ENCODE data around the gene ZBTB20.

The ZBTB20 gene

GRCh38 chr3:114351123-114351821, 795.8 kb downstream of the ZBTB20 start:
- no peak overlapping the region for H3K4me3 ChIP-seq (ENCODE audit: low read depth, low read length)
- no peak for TF ChIP-seq CTCF (IDR thresholded peaks at IDR 0.05; ENCODE audit: low read depth, low read length, missing control alignments)
- DNase-seq (ENCODE audit: low read depth): no peak

GRCh38 chr3:114350690-114351089, 796.4 kb downstream of the ZBTB20 start:
- no peak overlapping the region for H3K4me3 ChIP-seq (ENCODE audit: low read depth, low read length)
- no peak for TF ChIP-seq CTCF (IDR thresholded peaks at IDR 0.05; ENCODE audit: low read depth, low read length, missing control alignments)
- no peak for DNase-seq (ENCODE audit: low read depth)

GRCh38 chr3:114350271-114350670, 796.8 kb downstream of the ZBTB20 start:
- H3K4me3 ChIP-seq (ENCODE audit: low read depth, low read length): no peak overlapping the region
- no peak for DNase-seq (ENCODE audit: low read depth)
- no peak for TF ChIP-seq CTCF (IDR thresholded peaks at IDR 0.05; ENCODE audit: low read depth, low read length, missing control alignments)

- no peak overlapping the region for H3K4me3 ChIP-seq (ENCODE audit: low read depth, low read length)
- TF ChIP-seq CTCF (IDR thresholded peaks at IDR 0.05; ENCODE audit: low read depth, low read length, missing control alignments): no peak
- no peak for DNase-seq (ENCODE audit: low read depth)
Measured at GRCh38 chr3:114344492-114344891, 802.6 kb downstream of the ZBTB20 start.

GRCh38 chr3:114338651-114339357, 808.3 kb downstream of the ZBTB20 start:
- no peak overlapping the region for H3K4me3 ChIP-seq (ENCODE audit: low read depth, low read length)
- no peak for DNase-seq (ENCODE audit: low read depth)
- no peak for TF ChIP-seq CTCF (IDR thresholded peaks at IDR 0.05; ENCODE audit: low read depth, low read length, missing control alignments)

GRCh38 chr3:114336857-114337256, 810.2 kb downstream of the ZBTB20 start:
- H3K4me3 ChIP-seq (ENCODE audit: low read depth, low read length): no peak overlapping the region
- TF ChIP-seq CTCF (IDR thresholded peaks at IDR 0.05; ENCODE audit: low read depth, low read length, missing control alignments): no peak
- DNase-seq (ENCODE audit: low read depth): no peak

Measured in GM12864 (cell line).